Stimulated activated CD8-positive, alpha-beta memory T cell treated with anti-CD3 and anti-CD28 coated beads, Interleukin-12 subunit alpha, Interleukin-12 subunit beta, amount 100 ng/mL, for 24 hours (primary cell): Measurements from ENCODE around the gene CDC25B.
"Not testable (repeated sequence)": the region's sequence is repeated elsewhere in the genome, so short reads cannot be mapped to it uniquely, and the experiment has no call there.

Source experiments
- DNase-seq: peaks from one replicate; pipeline ENCODE4 v3.0.0-alpha.2; 2020; ENCODE audit errors: extremely low read depth

The CDC25B gene

GRCh38 chr20:3784863-3785239 is 11.3 kb upstream of the CDC25B start:
- DNase-seq = no peak

GRCh38 chr20:3785240-3786125 is 10.6 kb upstream of the CDC25B start:
- no peak for DNase-seq

- DNase-seq = no peak
These were observed 10.0 kb upstream of the CDC25B start for GRCh38 chr20:3786126-3786484.

GRCh38 chr20:3786665-3787323 is 9.3 kb upstream of the CDC25B start, which contains the start of gene CENPB:
Gene CENPB, minus strand, starts transcription at chr20:3786740. Its CDS starts 257 bp downstream, at chr20:3786483.
- DNase-seq = peak; percentile 64

- DNase-seq = no peak
These were observed 8.6 kb upstream of the CDC25B start for GRCh38 chr20:3787324-3788014.

- DNase-seq = no peak
These were observed 7.4 kb upstream of the CDC25B start for GRCh38 chr20:3788685-3789155.

- DNase-seq = not testable (repeated sequence)
These were observed 6.9 kb upstream of the CDC25B start for GRCh38 chr20:3789201-3789600.

- DNase-seq = not testable (repeated sequence)
These were observed 1.9 kb upstream of the CDC25B start for GRCh38 chr20:3794168-3794567.

- DNase-seq = no peak
These were observed 1.2 kb upstream of the CDC25B start for GRCh38 chr20:3794701-3795420.

- no peak for DNase-seq
These were observed 541 bp downstream of the CDC25B start for GRCh38 chr20:3796477-3797225.

- DNase-seq = no peak
These were observed 1.1 kb downstream of the CDC25B start for GRCh38 chr20:3797226-3797545.

- DNase-seq = no peak
These were observed 1.7 kb downstream of the CDC25B start for GRCh38 chr20:3797592-3798372.

- no peak for DNase-seq
These were observed 2.3 kb downstream of the CDC25B start for GRCh38 chr20:3798373-3798768.

- no peak for DNase-seq
These were observed 2.8 kb downstream of the CDC25B start for GRCh38 chr20:3798908-3799248.

- no peak for DNase-seq
These were observed 4.3 kb downstream of the CDC25B start for GRCh38 chr20:3800256-3800877.

- DNase-seq = no peak
These were observed 4.8 kb downstream of the CDC25B start for GRCh38 chr20:3800878-3801260.

GRCh38 chr20:3801299-3801698 is 5.2 kb downstream of the CDC25B start:
- DNase-seq = no peak

GRCh38 chr20:3801846-3802245 is 5.7 kb downstream of the CDC25B start:
- no peak for DNase-seq

- DNase-seq = no peak
These were observed 6.6 kb downstream of the CDC25B start for GRCh38 chr20:3802524-3803239.
